Transverse colon (tissue), 4 donors: ENCODE data around the gene LHB.

ENCODE experiments used
- CTCF ChIP-seq, 5 experiments: fragments of 200-600 bp in 3 of 5; fragments of 450-650 bp in 2 of 5; sonication (generic) in 3 of 5; IDR thresholded peaks; 1 replicate in 2 of 5; 2 replicates in 3 of 5; pipeline ENCODE4 v1.5.1; 2016 to 2017; ENCODE audit warnings: antibody characterized with exemption in 5 of 5, inconsistent platforms in 3 of 5, mild to moderate bottlenecking in 2 of 5, moderate library complexity in 1 of 5
- EP300 ChIP-seq: sonication (generic); formaldehyde crosslinking; IDR thresholded peaks from one replicate; pipeline ENCODE4 v1.6.1; 2017; ENCODE audit warnings: antibody characterized with exemption, low read depth
- POLR2A ChIP-seq: fragments of 450-650 bp; IDR thresholded peaks from one replicate; pipeline ENCODE4 v1.6.1; 2016; ENCODE audit warnings: antibody characterized with exemption, mild to moderate bottlenecking, moderate library complexity
- POLR2AphosphoS5 ChIP-seq, 3 donors: sonication (generic); formaldehyde crosslinking; IDR thresholded peaks; one replicate each; pipeline ENCODE4 v1.6.1; 2016; ENCODE audit warnings: antibody characterized with exemption in 3 of 3

- TF ChIP-seq CTCF (IDR thresholded peaks at IDR 0.05) (no peak), POLR2AphosphoS5 (IDR thresholded peaks at IDR 0.05) (no peak), POLR2A (no peak), EP300 (no peak)
These were observed 49.1 kb upstream of the LHB start for GRCh38 chr19:49065905-49066512.
